SIG-M5 treated with dmso at 0.1 percent for 504 hours (cell line): ENCODE results near the gene NDUFS4.
"Not testable (repeated sequence)": the region's sequence is repeated elsewhere in the genome, so short reads cannot be mapped to it uniquely, and the experiment has no call there.

Source experiments
- DNase-seq: peaks from one replicate; lab custom pipeline; 2025; ENCODE audit not compliant: unreplicated experiment; lab: John Stamatoyannopoulos, UW

NDUFS4 gene

DNA sequence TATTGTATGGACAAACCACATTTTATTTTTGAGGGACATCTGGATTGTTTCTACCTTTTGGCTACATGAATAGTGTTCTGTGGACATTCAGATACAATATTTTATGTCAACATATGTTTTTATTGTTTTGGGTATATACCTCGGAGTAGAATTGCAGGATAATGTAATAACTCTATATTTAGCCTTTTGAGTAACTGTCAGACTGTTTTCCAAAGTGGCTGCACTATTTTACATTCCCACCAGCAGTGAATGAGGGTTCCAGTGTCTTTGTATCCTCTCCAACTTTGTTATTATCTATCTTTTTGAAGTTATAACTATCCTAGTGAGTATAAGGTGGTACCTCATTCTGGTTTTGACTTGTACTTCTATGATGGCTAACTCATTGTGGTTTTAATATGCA, 11.0 kb downstream of the NDUFS4 start:
- no peak for DNase-seq

DNA sequence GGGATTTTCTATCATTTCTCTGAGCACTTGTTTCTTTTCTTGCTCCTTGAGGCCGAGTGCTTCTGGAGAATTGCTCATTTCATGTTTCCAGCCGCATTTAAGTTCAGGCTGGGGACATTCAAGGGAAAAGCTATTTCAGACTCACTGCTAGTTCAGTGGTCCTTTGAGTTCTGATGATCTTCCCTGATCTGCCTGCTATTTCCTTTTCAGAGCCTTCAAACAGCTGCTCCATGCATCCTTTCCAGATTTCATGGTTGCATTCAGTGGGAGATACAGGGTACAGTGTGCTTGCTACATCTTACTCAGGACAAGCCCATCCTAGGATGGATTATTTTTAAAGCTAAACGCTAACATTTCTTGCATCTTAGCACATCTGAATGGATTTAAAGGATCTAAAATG, 14.7 kb downstream of the NDUFS4 start:
- DNase-seq = no peak

- no peak for DNase-seq
Observed at GRCh38 chr5:53575831-53576230, 15.4 kb downstream of the NDUFS4 start.

- no peak for DNase-seq
Observed at GRCh38 chr5:53576674-53577073, 16.2 kb downstream of the NDUFS4 start.

DNA sequence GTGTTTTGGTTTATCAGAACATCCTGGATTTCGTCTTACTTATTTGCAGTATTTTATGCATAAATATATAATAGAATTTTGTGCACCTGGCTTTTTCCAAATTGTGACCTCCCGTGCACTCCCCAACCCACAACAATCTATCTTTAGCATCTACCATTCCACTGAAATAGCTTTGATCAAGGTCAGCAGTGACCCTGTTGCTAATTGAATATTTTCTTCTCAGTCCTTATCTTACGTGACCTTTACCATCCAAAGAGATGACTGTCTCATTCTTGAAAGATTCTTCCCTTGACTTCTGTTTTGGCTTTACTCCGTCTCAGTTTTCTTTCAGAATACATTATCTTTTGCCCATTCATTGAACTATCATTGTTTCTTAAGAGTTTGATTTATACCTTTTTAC, 18.4 kb downstream of the NDUFS4 start:
- DNase-seq = no peak

DNA sequence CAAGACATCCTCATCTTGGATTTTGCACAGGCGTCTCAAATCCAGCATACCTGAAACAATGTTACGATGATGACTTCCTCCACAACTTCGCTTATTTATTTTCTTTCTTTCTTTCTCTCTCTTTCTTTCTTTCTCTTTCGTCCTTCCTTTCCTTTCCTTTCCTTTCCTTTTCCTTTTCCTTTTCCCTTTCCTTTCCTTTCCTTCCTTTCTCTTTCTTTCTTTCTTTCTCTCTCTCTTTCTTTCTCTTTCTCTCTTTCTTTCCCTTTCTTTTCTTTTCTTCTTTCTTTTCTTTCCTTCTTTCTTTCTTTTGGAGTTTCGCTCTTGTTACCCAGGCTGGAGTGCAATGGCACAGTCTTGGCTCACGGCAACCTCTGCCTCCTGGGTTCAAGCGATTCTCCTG, 20.1 kb downstream of the NDUFS4 start:
- no peak for DNase-seq

GRCh38 chr5:53582225-53582624, 21.8 kb downstream of the NDUFS4 start:
- DNase-seq = no peak

DNA sequence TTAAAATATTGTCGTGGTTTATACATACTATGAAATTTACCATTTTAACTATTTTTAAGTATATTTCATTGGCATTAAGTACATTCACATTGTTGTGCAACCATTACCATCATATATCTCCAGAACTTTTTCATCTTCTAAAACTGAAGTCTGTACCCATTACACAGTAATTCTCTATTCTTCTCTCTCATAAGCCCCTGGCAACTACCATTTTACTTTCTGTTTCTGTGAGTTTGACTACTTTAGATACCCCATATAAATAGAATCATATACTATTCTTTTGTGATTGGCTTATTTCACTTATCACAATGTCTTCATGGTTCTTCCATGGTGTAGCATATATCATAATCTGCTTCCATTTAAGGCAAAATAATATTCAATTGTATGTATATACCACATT, 30.3 kb downstream of the NDUFS4 start:
- no peak for DNase-seq

- DNase-seq = no peak
Observed at GRCh38 chr5:53594419-53594818, 34.0 kb downstream of the NDUFS4 start.

GRCh38 chr5:53597894-53598293, 37.5 kb downstream of the NDUFS4 start:
- no peak for DNase-seq

- DNase-seq = no peak
Observed at GRCh38 chr5:53601570-53601969, 41.1 kb downstream of the NDUFS4 start.

DNA sequence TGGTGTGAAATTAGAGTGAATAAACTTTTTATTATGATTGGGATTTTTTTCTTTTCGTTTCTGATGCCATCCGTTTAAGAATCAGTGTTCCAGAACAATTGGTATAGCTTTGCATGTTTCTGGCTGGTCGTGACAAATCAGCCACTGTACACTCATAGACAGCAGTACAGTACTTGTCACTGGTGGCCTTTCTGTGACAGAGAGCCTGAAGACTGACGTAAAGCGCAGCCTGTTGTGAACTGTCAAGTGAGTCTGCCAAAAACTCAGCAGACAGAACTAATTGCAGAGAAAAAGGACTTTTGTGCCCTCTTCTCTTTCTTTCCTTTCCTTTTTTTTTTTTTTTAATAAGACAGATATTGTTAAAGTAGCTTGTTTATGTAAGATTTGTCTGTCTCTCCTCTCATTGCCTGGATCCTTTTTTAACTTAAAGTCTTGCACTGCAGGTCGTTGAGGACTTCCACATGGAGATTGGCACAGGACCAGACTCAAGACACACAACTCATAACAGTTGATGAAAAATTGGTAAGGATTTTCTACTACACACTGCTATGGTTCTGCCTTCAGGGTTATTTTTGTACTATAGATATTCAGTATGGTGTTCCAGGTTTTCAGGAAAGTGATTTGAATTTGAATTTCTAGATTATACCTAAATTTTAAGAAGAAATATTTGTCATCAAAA, 42.7 kb downstream of the NDUFS4 start:
- no peak for DNase-seq

- DNase-seq = no peak
Observed at GRCh38 chr5:53604309-53604708, 43.9 kb downstream of the NDUFS4 start.

DNA sequence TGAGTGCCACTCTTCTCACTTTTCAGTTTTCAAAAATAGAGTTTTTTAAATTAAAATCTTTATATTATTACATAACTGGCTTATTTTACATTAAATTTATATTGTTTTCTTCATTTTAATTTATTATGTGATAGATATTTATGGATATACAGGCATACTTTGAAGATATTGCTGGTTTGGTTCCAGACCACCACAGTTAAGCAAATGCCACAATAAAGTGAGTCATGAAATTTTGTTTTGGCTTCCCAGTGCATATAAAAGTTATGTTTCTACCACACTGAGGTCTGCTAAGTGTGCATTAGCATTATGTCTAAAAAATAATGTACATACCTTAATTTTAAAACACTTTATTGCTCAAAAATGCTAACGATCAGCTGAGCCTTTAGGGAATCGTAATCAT, 47.4 kb downstream of the NDUFS4 start:
- DNase-seq = no peak

DNA sequence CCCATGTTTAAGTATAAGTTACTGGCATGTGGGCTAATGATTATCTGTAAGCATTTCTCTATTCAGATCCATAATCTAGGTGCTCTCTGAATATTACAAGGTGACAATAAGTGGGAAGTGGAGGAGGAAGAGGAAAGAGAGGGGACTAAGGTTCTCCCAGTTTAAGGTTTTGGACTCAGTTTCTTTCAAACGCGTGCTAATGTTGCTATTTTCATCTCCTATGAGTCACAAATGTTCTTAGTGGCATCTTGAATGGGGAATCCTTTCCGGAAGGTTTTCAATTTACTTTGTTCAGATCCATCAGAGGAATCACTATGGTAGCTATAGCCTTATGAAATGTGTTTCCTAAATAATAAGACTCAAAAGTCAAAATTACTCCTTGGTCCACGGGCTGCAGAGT, 48.5 kb downstream of the NDUFS4 start:
- DNase-seq = not testable (repeated sequence)

- no peak for DNase-seq
Observed at GRCh38 chr5:53613061-53613460, 52.6 kb downstream of the NDUFS4 start.

GRCh38 chr5:53613536-53613935, 53.1 kb downstream of the NDUFS4 start:
- DNase-seq = no peak

- DNase-seq = no peak
Observed at GRCh38 chr5:53614376-53614885, 54.0 kb downstream of the NDUFS4 start.

- no peak for DNase-seq
Observed at GRCh38 chr5:53616939-53617549, 56.6 kb downstream of the NDUFS4 start.

GRCh38 chr5:53631251-53631650, 70.8 kb downstream of the NDUFS4 start:
- no peak for DNase-seq

- no peak for DNase-seq
Observed at GRCh38 chr5:53642061-53642460, 81.6 kb downstream of the NDUFS4 start.

GRCh38 chr5:53643445-53643844, 83.0 kb downstream of the NDUFS4 start:
- no peak for DNase-seq

GRCh38 chr5:53645078-53645477, 84.6 kb downstream of the NDUFS4 start:
- DNase-seq = no peak
